Inferior parietal cortex (tissue), 1 donor: Measurements from ENCODE around the gene ECM1.

Source experiments
- DNase-seq: peaks from one replicate; pipeline ENCODE4 v3.0.0-alpha.2; 2016; ENCODE audit errors: extremely low spot score

ECM1 gene

GRCh38 chr1:150507912-150508864, at the start of gene ECM1:
ECM1 (plus strand) TSS chr1:150508109; CDS start chr1:150508210, 101 bp downstream.
- peak; percentile 40 for DNase-seq

- DNase-seq: peak; percentile 62
Measured at GRCh38 chr1:150464422-150464826, 43.5 kb upstream of the ECM1 start.

- no peak for DNase-seq
Measured at GRCh38 chr1:150466964-150467363, 40.9 kb upstream of the ECM1 start.

- no peak for DNase-seq
Measured at GRCh38 chr1:150469291-150469690, 38.6 kb upstream of the ECM1 start.

- no peak for DNase-seq
Measured at GRCh38 chr1:150472601-150473200, 35.2 kb upstream of the ECM1 start.

GRCh38 chr1:150473659-150474058, 34.2 kb upstream of the ECM1 start:
- DNase-seq: no peak

- DNase-seq: no peak
Measured at GRCh38 chr1:150474869-150475268, 33.0 kb upstream of the ECM1 start.

- DNase-seq: no peak
Measured at GRCh38 chr1:150476754-150477153, 31.2 kb upstream of the ECM1 start.

- DNase-seq: no peak
Measured at GRCh38 chr1:150477320-150477719, 30.6 kb upstream of the ECM1 start.

- DNase-seq: no peak
Measured at GRCh38 chr1:150477733-150478132, 30.2 kb upstream of the ECM1 start.

GRCh38 chr1:150479370-150479769, 28.5 kb upstream of the ECM1 start:
- DNase-seq: no peak

GRCh38 chr1:150479927-150480352, 28.0 kb upstream of the ECM1 start:
- no peak for DNase-seq

GRCh38 chr1:150484431-150484830, 23.5 kb upstream of the ECM1 start:
- DNase-seq: no peak

- no peak for DNase-seq
Measured at GRCh38 chr1:150484861-150485260, 23.0 kb upstream of the ECM1 start.

GRCh38 chr1:150486966-150487762, 20.7 kb upstream of the ECM1 start, which contains the start of gene TARS2:
TARS2 (plus strand) TSS chr1:150487419; CDS start chr1:150487451, 32 bp downstream.
- peak; percentile 99 for DNase-seq

GRCh38 chr1:150487763-150488115, 20.2 kb upstream of the ECM1 start:
- DNase-seq: no peak

GRCh38 chr1:150493175-150493574, 14.7 kb upstream of the ECM1 start:
- DNase-seq: no peak

GRCh38 chr1:150498342-150498741, 9.6 kb upstream of the ECM1 start:
- no peak for DNase-seq

- no peak for DNase-seq
Measured at GRCh38 chr1:150505431-150505830, 2.5 kb upstream of the ECM1 start.

- DNase-seq: no peak
Measured at GRCh38 chr1:150508982-150509381, 1.1 kb downstream of the ECM1 start.

- no peak for DNase-seq
Measured at GRCh38 chr1:150511551-150511950, 3.6 kb downstream of the ECM1 start.

GRCh38 chr1:150511985-150512660, 4.2 kb downstream of the ECM1 start:
- DNase-seq: no peak
